Middle frontal gyrus (tissue), 1 donor: ENCODE data around the gene C4orf54.

ENCODE experiments used
- DNase-seq: peaks from one replicate; pipeline ENCODE4 v3.0.0-alpha.2; 2015; ENCODE audit warnings: low spot score; ENCODE audit errors: extremely low spot score

C4orf54 gene

GRCh38 chr4:99652596-99653436 lies 4.8 kb downstream of the C4orf54 start:
- no peak for DNase-seq

DNA sequence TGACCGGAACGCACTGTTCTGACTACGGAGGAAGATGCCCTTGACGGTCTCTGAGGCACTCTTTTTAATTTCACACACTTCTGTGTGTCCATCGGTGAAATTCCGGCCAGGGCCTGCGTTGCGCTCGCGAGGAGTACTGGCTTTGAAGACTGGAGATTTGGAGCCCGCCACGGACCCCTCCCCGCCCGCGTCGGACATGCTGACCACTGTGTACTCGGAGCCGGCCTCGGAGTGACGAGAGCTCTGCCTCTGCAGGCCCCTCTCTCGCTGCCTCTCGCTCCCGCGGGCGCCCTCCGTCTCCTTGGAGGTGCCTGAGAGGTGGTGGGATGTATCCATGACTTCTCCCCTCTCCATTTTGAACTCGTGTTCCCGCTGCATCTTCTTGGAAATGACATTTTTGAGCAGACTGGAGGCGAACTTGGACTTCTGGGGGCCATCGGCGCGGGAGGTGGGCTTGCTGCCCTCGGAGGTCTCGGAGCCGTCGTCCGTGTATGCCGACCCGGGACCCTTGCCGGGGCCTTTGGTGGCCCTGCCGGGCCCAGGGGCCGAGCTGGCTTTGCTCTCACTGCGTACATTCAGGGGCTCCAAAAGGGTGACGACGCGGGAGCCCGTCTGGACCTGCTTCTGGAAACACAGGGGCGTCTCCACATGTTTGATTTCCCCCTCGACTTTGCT lies 5.7 kb downstream of the C4orf54 start:
- DNase-seq = no peak

DNA sequence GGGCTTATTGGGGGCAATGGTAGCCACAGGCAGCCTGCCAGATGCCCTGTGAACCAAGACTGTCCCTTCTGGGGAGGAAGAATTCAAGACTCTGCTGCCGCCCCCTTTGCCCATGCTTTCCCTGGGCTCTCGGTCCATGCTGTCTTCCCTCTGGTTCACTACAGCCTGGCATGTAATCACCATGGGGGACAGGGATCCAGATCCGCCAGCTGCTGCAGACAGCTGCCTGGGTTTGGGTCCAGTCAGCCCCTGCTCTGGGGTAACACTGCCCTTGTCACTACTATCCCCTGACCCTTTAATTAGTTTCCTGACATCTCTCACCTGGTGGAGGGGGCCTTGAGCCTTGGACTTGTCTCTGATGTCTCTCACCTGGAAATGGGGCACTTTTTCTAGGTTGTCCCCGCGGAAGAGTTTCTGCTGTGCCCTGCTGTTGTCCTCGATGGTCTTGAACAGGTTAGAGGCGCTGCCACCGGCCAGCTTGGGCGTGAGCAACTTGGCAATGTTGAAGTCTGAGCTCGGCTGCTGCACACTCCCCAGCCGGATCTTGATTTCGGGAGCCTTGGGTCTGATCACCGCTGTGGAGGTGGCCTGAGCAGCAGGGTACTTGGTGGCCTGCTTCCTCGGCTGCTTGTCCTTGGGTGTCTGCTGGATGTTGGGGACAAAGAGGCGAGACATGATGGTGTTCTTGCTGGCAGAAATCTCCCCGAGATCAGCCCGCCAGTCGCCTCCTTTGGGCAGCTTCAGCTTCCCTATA lies 6.4 kb downstream of the C4orf54 start:
- no peak for DNase-seq

DNA sequence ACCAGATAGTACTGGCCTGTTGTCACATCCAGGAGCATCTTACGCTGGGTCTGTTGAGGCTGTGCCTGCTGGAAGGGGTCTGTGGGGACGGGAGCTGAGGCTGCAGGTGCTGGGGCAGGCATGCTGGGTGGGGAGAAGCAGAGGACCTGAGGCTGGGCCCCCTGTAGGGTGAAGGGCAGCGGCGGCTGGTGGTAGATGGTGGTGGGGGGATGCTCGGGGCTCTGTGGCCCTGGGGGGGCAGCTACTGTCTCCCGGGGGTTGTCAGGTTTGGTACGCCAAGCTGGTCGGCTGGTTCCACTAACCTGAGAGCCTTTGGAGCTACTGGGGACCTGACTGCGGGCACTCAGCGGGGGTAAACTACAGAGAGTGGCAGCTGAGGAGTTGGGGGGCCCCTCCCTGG lies 7.8 kb downstream of the C4orf54 start:
- no peak for DNase-seq

GRCh38 chr4:99649208-99649607 lies 8.4 kb downstream of the C4orf54 start:
- DNase-seq = no peak

GRCh38 chr4:99648321-99648720 lies 9.3 kb downstream of the C4orf54 start:
- DNase-seq = no peak

- DNase-seq = no peak
These were observed 10.6 kb downstream of the C4orf54 start for GRCh38 chr4:99647071-99647470.

DNA sequence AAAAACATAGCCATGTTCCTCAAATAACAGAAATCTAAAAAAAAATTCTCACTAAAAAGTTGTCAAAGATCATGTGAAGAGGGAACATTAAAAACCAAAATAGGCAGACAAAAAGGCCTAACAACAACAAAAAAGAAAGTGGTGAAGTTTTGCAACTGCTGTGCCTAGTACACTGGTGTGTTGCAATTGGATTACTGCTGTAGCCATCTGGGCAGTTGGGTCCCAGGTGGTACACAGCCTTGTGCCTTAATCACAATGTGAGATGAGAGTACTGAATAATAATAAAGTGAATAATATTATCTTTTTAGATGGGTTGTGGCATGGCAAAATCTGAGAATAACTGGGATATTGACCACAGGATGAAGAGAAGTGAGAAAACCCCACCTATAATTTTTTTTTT lies 12.0 kb downstream of the C4orf54 start:
- no peak for DNase-seq

DNA sequence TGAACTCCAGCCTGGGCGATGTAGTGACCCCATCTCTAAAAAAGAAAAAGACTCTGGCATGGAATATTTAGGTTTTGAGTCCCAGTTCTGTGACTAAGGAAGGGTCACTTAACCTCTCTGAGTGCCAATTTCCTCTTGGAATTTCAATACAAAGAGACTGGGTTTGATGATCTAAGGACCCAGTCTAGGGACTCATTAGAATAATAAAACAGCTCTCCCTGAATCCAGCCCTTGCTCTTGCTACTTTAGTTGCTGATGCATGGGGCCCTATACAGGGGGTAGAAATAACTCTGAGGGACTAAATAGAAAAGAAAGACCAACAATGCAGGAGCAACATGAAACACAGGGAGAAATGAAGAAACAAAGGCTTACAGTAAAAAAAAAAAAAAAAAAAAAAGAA lies 12.6 kb downstream of the C4orf54 start:
- DNase-seq = no peak

DNA sequence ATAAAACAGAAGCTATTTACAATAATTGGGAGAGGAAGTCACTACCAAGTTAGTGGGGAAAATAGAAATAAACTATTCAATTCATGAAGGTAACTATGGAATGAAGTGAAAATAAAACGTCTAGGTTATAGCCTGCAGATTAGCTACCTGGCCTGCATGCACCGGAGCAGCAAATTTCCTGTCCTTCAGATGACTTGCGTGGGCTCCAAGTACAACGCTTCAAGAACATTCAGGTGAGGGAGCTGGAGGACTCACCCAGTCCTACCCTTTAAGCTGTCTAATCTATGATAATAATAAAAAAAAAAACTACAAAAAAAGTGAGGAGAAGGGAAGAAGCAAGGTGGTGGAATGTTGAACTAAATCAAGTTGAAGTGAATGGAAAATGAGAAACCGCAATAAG lies 13.2 kb downstream of the C4orf54 start:
- no peak for DNase-seq

DNA sequence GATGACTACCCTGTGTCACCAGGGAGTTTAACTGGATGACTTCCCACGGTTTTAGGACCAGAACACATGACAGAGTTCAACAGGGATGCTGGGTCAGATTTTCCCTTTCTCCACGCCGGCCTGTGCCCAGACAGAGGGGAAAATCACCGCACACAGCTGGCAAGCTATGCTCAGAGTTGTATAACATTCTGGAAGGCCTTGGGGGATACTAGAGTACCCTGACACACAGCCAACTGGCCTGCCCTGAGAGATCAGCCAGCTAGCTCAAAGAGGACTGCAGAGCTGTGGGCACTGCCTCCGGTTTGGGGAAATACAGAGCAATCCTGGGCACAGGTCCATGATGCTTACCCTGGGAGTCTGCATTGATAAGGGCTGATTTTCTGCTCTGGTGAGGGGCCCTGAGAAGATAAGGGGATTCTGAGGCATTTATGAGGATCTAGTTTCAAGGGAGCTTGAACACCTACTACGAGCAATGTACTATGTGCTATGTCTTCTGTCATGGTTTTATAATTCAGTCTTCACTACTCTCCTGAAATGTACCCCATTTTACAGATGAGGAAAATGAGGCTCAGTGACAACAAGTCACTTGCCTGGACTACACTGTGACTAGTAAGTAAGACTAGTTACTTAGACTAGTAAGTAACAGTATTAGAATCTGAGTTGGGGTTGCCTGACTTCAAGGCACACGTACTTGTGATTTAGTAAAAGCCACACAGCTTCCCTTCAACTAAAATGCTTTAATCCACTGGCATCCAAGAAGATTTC lies 14.7 kb downstream of the C4orf54 start:
- no peak for DNase-seq

GRCh38 chr4:99640676-99641075 lies 17.0 kb downstream of the C4orf54 start:
- no peak for DNase-seq

GRCh38 chr4:99637174-99637573 lies 20.5 kb downstream of the C4orf54 start:
- DNase-seq = no peak

- no peak for DNase-seq
These were observed 21.2 kb downstream of the C4orf54 start for GRCh38 chr4:99636422-99636821.

DNA sequence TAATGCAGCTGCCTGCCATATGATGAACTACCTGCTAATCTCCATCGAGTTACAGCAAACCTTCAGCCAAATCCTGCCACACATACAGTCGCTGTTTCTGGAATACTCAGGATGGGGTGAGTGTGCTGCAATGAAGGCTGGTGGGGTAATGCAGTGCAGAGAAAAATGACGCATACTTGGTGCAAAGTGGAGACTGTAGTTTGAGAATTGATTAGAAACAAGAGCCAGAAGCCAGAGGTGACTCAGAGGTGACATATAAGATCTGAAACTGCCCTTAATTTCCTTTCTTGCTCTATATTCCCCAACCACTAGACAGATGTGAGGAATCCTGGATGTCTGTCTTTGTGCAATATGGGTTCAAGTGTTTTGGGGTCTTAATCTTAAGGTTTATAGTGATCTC lies 22.0 kb downstream of the C4orf54 start:
- DNase-seq = no peak

GRCh38 chr4:99634742-99635360 lies 22.8 kb downstream of the C4orf54 start:
- DNase-seq = no peak

DNA sequence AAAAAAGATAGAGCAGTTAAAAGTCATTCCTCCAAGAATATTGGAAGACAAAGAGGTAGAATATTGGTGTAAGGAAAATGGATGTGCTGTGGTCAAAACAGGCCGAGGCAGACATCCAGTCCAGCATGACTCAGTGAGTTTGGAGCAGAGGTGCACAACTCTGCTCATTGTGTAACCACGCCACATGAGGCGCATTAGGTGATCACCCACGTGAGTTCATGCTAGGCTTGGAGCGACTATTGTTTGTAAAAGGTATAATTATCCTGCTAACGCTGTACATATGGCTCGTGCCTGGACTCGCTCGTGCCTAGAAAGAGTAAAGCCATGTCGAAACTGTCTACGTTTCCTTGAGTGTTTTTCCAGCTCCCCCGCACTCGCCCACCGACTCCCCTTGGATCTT lies 23.9 kb downstream of the C4orf54 start:
- DNase-seq = no peak

- DNase-seq = no peak
These were observed 26.7 kb downstream of the C4orf54 start for GRCh38 chr4:99630857-99631360.

GRCh38 chr4:99629962-99630554 lies 27.6 kb downstream of the C4orf54 start:
- no peak for DNase-seq

DNA sequence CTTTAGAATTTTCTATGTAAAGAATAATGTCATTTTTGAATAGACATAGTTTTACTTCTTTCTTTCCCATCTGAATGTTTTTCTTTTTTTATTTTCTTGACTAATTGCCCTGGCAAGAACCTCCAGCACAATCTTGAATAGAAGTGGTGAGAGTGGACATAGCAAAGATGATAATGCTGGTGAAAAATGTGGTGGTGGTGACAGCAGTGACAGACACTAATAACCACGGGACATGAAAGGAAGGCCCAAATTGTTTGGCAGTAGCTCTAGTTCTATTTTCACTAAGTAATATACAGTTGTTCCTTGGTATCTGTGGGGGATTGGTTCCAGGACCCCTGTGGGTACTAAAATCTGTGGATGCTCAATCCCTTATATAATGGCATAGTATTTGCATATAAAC lies 29.6 kb downstream of the C4orf54 start:
- DNase-seq = no peak
